NCI-H1417 (cell line): ENCODE data around the gene VTI1A.

Experiments used
- DNase-seq, 3 experiments: peaks; one replicate each; lab custom pipeline; 2025; lab: John Stamatoyannopoulos, UW

VTI1A gene

DNA sequence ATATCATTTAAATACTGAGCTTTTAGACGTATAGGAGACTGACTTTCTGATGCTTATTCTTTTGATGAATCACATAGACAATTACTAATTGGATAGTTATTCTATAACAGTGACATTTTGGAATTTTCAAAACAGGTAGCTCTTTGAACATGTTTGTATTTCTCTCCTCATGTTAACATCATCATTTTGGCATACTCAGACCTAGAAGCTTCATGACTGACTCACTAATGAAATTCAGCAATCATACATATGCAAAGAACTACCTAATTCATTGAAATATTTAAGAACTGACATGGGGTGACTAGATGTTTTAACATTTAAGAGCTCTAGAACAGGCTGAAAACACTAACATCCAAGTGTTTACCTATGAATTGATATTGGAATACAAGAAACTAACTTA is 192.3 kb downstream of the VTI1A start:
- no peak for DNase-seq

GRCh38 chr10:112640638-112641037 is 193.6 kb downstream of the VTI1A start:
- no peak for DNase-seq

DNA sequence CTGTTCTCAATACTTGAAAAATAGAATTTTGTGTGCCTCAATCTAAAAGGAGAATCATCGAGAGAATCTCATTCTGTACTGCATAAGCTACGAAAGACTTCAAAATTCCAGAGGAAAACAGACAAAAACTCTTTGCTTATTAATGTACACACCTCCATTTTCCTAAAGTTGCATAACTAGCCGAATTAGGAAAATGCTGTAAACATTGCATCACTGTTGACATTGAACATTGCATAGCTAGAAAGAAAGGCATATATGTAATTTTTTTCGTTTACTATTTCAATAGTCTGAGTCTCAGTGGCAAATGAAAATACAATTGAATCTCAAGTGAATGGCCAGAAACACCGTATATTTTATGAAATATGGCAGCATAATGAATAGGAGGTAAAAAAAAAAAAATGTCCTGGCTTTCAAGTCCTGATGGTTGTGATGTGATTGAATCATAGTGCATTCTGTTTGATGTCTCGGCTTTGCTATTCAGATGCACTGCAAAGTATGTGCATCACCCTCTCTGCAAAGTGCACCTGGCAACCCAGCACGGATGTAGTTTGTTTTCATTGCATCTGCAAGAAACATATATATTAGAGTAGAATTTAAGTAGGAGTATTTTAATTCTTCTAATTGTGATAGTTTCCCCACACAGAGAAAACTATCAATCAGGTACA is 196.7 kb downstream of the VTI1A start:
- DNase-seq, result peak in 1 of 3 experiments; percentile 8

- no peak for DNase-seq
Observed at GRCh38 chr10:112644265-112644645, 197.2 kb downstream of the VTI1A start.

DNA sequence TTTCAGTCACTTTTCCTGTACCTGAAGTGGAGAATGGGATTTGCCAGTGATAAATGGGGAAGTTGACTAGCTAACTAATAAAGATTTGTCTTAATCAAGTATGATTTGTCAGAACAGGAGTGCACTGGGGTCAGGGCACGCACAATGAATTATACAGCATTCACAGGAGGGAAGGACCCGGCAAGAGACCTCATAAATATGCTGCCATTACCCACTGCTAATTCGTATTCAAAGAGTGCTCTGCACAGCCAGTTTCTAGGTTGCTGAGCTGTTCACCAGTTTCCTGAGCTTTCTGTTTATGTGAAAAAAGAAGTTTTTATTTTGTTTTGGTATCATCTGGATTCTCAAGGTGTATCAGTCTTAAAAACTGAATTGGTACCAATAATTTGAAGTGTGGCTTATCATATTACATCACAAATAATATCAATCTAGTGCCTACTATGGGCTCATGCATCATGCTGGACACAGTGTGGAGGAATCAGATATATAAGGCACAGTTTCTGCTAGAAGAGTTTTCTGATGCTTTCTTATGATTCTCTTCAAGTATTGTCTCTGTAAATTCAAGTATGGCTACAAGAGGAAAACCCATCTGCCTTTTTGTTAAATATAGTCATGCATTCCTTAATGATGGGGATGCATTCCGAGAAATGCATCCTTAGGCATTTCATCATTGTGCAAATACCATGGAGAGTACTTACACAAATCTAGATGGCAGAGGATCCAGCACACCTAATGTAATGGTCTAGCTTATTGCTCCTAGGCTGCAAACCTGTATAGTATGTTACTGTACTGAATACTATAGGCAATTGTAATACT is 202.2 kb downstream of the VTI1A start:
- no peak for DNase-seq

DNA sequence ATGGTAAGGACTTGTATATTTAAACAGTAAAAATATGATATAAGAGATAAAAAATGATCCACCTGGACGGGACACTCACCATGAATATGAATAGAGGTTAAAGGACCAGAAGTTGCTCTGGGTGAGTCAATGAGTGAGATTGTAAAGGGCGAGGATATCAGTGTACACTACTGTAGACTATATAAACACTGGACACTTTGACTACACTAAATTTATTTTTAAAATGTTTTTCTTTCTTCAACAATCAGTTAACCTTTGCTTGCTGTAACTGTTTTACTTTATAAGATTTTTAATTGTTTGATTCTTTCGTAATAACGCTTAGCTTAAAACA is 202.8 kb downstream of the VTI1A start:
- no peak for DNase-seq

DNA sequence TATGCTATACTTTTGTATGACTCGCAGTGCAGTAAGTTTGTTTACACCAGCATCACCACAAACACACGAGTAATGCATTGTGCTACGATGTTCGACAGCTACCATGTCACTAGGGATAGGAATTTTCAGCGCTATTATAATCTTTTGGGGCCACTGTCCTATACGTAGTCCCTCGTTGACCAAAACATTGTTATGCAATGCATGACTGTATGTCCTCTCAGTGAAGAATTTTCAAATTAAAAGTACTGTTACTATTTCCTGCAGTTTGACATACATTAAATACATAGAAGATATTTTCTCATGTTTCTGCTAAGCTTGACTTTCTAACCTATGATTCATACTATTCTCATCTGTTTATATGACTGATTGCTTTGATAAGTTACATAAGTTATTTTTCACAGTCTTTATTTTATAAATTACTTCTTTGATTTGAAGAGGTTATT is 203.6 kb downstream of the VTI1A start:
- no peak for DNase-seq

- peak in 1 of 3 experiments; percentile 2 for DNase-seq
Observed at GRCh38 chr10:112653215-112653614, 206.2 kb downstream of the VTI1A start.

DNA sequence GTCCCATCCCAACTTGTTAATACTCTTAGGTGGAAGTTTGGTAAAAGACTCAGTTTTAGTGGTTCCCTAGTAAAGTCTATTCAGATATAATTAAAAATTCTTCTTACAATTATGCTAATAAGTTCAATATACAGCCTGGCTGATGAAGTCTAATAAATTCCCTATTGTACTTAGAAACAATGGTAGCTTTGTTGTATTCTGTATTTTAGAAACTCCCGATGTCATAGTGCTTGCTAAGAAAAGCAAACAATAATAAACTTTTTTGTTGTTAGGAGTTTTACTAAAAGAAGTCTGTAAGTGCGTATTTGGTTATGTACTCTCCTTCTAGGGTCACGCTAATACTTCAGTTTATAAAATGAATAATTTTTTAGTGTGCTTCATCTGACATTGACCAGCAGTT is 206.8 kb downstream of the VTI1A start:
- no peak for DNase-seq

- DNase-seq, result no peak
Observed at GRCh38 chr10:112654794-112655193, 207.8 kb downstream of the VTI1A start.

DNA sequence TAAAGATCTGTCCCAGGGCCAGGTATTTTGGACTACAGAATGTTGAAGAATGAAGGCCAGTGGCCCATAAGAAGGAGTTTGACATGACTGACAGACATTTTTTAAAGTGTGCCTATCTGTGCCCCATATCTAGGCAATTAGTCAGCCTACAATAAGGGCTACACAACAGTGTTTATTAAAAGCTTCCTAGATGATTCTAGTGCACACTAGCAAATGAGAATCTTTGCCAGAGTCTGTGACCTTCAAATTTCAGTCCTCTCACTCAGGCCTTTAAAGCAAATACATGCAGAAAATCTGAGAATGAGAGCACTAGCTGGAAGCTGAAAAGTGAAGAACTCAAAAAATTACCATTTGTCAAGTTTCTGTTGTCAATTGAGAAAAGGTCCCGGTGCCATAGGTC is 208.7 kb downstream of the VTI1A start:
- DNase-seq, result no peak

- DNase-seq, result no peak
Observed at GRCh38 chr10:112658465-112658864, 211.4 kb downstream of the VTI1A start.

- DNase-seq, result peak in 1 of 3 experiments; percentile 19
Observed at GRCh38 chr10:112658900-112659638, 212.1 kb downstream of the VTI1A start.

GRCh38 chr10:112663234-112664125 is 216.5 kb downstream of the VTI1A start:
- no peak for DNase-seq

- DNase-seq, result no peak
Observed at GRCh38 chr10:112666094-112666493, 219.1 kb downstream of the VTI1A start.

DNA sequence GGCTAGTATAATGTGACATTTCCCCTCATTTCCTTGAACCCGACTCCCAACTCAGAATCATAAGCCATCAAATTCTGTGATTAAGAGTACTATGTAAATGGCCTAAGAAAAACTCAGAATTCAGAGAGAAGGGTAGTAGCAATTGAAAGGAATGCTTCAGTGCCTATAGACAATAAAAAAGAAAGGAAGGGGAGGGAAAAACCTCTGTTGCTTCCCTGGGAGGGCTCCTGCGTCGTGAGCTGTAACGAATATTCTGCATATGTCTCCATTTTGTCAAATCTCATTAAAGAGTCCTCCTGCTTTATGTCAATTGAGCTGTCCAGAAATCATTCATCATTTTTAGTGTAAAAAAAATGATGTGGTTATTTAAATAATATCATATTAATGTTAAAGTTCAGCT is 223.0 kb downstream of the VTI1A start:
- no peak for DNase-seq

DNA sequence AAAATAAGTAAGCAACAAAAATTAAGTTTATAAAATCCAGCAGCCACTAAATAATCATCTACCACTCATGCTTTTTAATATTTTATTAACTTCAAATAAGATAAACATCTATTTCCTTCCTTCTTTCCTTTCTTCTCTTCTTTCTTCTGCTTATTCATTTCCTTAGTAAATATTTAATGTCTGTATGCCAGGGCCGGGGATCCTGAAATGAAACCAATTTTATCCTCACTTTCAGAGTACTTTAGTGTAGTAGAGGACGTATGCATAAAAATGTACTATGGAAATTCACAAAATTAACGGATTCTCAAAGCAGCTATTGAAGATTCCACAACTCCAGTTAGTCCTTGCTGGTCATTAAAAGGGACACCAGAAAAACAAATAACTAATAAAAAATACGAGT is 224.7 kb downstream of the VTI1A start:
- DNase-seq, result no peak

GRCh38 chr10:112672706-112673105 is 225.7 kb downstream of the VTI1A start:
- DNase-seq, result no peak

- no peak for DNase-seq
Observed at GRCh38 chr10:112675560-112676083, 228.6 kb downstream of the VTI1A start.

GRCh38 chr10:112677689-112678088 is 230.7 kb downstream of the VTI1A start:
- peak in 1 of 3 experiments; percentile 0 for DNase-seq

DNA sequence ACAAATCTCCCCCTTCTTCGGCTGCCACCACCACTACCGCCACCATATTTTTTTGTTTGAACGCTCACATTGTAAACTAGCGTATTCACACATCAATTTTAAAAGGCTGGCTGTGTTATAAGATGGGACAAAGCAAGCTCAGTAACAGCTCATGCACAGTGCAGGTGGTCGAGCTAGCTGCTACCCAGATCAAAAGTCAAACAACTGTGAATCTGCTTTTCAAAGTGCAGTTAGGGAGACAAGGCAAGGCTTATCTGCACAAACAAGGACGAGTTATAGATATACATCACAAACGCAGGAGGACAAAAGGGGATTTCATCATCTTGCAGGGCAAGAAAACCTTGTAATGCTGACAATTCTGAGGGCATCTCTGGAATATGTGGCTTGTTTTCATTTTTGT is 231.6 kb downstream of the VTI1A start:
- peak in 1 of 3 experiments; percentile 18 for DNase-seq

DNA sequence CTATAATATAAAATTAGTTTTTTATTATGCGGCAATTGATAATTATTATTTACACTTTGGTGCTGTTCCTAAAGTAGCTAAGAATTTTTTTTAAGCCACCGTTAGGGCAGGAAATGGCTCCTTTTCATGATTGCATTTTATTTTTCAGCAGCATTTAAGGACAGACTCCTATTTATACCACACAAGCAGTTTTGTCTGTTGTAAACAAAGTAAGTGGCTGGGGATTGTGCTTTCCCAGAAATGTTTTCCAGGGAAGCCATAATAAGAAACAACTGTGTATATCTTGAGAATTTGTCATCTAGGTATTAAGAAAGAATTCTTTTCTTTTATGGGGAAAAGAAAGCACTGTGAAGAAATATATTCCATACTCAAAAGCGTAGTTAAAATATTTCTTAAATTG is 232.0 kb downstream of the VTI1A start:
- peak in 1 of 3 experiments; percentile 12 for DNase-seq
